DMS 273 treated with DMSO at 0.1 percent for 48 hours (cell line): ENCODE data around the gene TLX1.

Source experiments
- DNase-seq: peaks from one replicate; lab custom pipeline; 2025; lab: John Stamatoyannopoulos, UW

TLX1 gene

GRCh38 chr10:101112799-101113594 is 18.1 kb upstream of the TLX1 start:
- no peak for DNase-seq

DNA sequence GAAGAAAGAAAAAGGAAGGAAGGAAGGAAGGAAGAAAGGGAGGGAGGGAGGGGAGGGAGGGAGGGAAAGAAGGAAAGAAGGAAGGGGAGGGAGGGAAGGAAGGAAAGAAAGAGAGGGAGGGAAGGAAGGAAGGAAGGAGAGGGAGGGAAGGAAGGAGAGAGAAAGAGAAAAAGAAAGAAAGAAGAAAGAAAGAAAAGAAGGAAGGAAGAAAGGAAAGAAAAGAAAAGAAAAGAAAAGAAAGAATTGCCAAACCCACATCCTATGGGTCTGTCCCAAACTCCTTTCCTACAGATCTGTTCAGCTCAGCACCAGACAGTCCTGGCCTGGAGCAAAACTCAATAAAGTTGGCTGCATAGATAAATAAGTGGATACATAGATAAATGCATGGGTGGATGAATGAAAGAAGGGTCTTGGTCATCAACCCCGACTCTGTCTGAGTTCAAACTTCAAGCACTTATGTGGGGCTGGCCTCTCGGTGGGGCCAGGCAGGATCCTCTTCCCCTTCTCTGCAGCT is 17.2 kb upstream of the TLX1 start:
- DNase-seq = no peak

GRCh38 chr10:101114646-101115045 is 16.5 kb upstream of the TLX1 start:
- DNase-seq = no peak

GRCh38 chr10:101116754-101117153 is 14.3 kb upstream of the TLX1 start:
- no peak for DNase-seq

- no peak for DNase-seq
Measured at GRCh38 chr10:101118031-101118430, 13.1 kb upstream of the TLX1 start.

GRCh38 chr10:101120520-101120883 is 10.6 kb upstream of the TLX1 start:
- DNase-seq = no peak

DNA sequence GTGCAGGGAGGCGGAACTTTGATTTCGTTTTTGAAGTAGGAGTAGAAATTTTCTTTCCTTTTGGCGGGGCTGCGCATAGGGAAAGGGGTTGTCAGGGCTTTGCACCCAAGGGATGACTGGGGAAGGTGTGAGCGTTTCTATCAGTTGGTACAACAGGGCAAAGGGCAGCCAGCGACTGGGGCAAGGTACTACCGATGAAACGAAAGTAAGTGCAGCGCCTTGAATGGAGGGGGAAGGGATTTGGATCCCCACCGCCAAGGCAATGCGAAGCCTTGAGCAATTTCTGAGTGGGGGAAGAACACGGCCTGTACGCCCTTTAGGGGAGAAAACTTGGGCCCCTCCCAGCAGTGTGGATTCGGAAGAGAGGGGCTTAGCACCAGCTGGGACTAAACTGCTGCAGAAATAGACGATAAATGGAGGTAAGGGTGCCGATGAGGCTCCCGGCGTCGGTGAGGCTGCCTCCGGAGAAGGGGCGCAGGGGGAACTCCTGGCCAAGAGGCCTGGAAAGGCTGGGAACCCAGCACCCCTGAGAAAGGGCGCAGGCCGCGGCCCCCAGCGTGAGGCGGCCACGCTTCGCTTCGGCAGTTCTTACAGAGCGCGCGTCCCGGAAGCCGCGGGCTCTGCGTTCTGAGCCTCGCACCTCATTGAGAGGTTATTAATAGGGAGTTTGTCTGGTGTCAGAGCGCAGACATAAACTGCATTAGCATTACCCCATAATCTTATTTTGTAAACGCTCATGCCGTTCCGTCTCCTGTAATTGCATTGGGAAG is 10.0 kb upstream of the TLX1 start:
- no peak for DNase-seq

- DNase-seq = no peak
Measured at GRCh38 chr10:101121654-101122031, 9.5 kb upstream of the TLX1 start.

DNA sequence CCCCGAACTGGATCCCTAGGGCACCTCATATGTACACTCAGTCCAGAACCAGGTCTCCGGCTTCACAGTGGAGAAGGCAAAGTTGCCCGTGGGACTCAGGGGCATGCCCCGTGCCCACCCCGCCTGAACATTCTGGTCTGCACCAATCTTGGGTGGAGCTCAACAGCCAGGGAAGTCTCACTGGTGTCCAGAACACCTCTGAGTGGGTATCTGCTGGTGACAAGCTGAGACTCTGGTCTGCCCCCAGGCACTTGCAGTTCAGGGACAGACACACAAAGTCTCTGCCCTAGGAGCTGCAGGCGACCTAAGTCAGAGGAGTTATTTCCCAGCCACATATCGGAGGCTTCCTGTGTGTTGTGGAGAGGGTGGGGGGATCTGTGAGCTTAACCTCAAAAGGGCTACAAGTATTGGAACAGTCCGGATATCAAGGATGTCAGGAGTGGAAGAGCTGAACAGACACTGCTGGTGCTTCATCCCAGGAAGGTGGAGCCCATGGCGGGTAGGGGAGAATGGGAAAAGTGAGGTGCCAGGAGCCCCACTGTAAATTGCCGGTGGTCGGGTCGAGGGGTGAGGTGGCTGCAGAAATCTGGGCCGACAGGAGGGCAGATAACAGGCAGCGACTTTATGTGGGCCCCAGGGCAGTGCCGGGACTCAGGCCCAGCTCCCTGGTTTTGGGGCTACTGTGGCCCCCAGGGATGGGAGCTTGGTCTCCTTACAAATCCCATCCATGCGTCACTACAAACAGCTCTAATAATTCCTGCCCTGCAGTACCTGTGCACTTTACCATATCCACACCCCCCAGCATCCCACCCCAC is 8.6 kb upstream of the TLX1 start:
- DNase-seq = no peak

GRCh38 chr10:101123085-101123814 is 7.8 kb upstream of the TLX1 start:
- no peak for DNase-seq

- no peak for DNase-seq
Measured at GRCh38 chr10:101123815-101124617, 7.1 kb upstream of the TLX1 start.

GRCh38 chr10:101124933-101125332 is 6.2 kb upstream of the TLX1 start:
- no peak for DNase-seq

DNA sequence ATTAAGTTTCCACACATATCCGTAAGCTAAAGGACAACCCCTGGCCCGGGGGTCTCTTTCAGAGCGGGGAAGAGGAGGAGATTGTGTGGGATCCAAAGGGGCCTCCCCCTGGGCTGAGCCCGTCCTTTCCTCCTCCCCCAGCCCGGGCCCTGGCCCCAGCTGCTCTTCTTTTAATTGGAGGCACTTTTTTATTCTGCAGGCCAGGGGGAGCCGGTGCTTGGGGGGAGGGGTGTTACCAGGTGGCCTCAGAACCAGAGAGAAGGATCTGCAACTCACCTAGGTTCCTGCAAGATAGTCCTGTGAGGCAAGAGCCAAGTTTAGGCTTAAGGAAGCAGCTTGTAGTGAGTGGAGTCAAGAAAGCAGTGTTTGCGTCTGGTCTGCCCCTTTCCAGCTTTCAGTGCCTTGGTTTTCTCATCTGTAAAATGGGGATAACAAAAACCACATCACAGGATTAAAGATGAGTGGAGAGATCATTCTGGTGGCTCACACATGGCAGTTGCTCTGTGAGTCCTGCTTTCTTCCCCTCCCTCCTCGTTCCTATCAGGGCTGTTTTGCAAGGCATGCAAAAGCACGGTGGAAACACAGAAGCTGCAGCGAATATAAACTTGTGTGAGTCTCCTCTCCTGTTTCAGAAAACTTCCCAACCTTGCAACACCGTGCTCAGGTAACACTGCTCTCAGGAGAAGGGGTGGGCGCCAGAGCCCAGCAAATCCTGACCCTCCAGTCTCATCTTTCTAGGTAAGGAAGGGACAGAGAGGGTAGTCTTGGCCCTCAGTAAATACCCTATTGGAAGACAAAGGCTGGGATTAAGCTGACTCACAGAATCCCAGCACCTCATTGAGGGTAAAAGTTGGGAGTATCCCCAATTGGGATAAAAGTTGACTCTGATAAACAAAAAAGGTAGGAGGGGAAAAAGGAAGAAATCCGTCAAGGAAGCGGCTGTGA is 4.1 kb upstream of the TLX1 start:
- no peak for DNase-seq

- no peak for DNase-seq
Measured at GRCh38 chr10:101130141-101130540, 959 bp upstream of the TLX1 start.

- no peak for DNase-seq
Measured at GRCh38 chr10:101131962-101132635, 999 bp downstream of the TLX1 start.

DNA sequence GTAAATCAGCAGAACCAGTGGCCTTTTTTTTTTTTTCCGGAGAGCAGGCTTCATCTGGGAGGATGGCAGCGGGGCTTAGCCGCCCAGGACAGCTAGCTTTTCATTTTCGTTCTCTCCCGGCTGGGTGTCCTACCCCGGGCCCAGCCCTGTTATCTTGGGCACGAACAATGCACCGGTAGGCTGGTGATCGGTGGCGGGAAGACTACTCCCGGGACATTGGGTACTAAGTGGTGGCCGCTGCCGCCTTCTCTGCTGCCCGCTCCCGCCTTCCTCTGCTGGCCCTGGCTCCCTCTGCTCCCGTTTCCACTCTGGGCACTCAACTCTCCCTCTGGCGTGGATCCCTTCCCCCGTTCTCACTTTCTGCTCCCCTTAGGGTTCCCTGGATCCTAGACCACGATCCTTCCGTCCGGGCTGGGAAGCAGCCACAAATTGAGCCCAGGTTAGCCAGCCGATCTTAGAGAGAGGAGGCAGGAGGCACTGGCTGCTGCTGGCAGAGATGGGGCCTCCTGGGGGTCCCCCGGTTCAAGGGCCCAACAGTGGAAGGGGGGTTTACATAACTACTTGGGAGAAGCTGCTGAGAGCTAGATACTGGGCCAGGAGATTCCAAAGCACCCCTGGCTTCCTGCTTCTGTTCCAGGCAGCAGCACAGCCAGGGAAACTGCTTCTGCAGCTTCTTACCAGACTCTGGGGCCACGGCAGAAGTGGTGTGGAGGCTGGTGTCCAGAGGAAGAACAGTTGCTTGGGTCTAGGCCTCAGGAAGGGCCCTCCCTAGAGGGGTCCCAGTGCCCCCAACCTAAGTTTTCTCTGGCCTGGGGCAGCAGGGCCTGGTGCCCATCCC is 1.8 kb downstream of the TLX1 start:
- DNase-seq = no peak

GRCh38 chr10:101133489-101134298 is 2.6 kb downstream of the TLX1 start:
- no peak for DNase-seq
